Stomach smooth muscle (tissue), 2 donors: ENCODE results near the gene KDELR3.

Source experiments
- H3K27ac ChIP-seq: one replicate; pipeline ENCODE4 v1.7.0; 2013; ENCODE audit warnings: mild to moderate bottlenecking, low read length, inconsistent platforms
- H3K27me3 ChIP-seq, 2 donors: one replicate each; pipeline ENCODE4 v1.7.0; 2013; ENCODE audit warnings: low read length in 2 of 2; ENCODE audit not compliant: insufficient read depth in 2 of 2, control insufficient read depth in 1 of 2
- H3K36me3 ChIP-seq, 2 donors: one replicate each; pipeline ENCODE4 v1.7.0; 2013; ENCODE audit warnings: low read length in 2 of 2; ENCODE audit not compliant: control insufficient read depth in 2 of 2, insufficient read depth in 2 of 2
- H3K4me1 ChIP-seq: one replicate; pipeline ENCODE4 v1.7.0; 2013; ENCODE audit warnings: low read length; ENCODE audit not compliant: control insufficient read depth, insufficient read depth
- H3K4me3 ChIP-seq, 2 donors: one replicate each; pipeline ENCODE4 v1.7.0; 2013; ENCODE audit warnings: low read length in 2 of 2
- H3K9ac ChIP-seq, 2 donors: one replicate each; pipeline ENCODE4 v1.7.0; 2013; ENCODE audit warnings: low read length in 2 of 2, mild to moderate bottlenecking in 1 of 2
- H3K9me3 ChIP-seq, 2 donors: one replicate each; pipeline ENCODE4 v1.7.0; 2013; ENCODE audit warnings: low read length in 2 of 2; ENCODE audit not compliant: control insufficient read depth in 2 of 2
- donor health status: healthy.
- donor health status: Pancreatic carcinoma.

The KDELR3 gene

DNA sequence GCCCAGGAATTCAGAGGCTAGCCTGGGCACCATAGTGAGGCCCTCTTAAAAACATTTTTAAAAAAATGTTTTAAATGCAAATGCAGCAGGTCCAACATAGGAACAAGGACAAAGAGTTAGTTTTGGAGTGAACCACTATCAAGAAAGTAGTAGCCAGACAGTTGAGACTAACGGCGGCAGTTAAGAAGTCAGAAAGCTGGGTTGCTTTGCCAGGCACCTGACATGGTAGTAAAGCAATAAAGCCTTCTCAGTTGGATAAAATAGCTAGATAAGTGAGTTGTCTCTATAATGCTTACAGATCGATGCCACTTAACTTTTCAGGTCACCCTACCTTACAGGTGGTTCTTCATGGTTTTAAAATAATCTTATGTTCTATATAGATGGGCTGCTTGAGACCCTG lies 55.1 kb downstream of the KDELR3 start:
- H3K4me3 ChIP-seq = no peak overlapping the region
- H3K9ac ChIP-seq = no peak overlapping the region
- no peaks in the 10 kb centered on the region for H3K27me3 ChIP-seq

DNA sequence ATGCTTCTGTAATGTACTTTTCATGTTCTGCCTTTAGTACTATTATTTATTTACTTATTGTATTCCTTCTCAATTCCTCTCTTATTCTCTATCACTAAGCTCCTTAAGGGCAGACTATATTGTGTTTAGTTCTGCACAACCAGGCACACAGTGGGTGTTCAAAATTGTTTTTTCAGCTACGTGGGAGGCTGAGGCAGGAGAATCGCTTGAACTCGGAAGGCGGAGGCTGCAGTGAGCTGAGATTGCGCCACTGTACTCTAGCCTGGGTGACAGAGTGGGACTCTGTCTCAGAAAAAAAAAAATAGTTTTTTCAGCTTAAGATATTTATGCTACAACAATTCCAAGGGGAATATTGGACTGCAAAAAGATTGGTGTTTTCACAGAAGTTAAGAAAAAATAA lies 55.6 kb downstream of the KDELR3 start:
- Histone ChIP-seq H3K9me3 (no peaks in the 10 kb centered on the region), H3K4me1 (no peaks in the 10 kb centered on the region), H3K4me3 (no peak overlapping the region), H3K27ac (no peak overlapping the region), H3K36me3 (no peaks in the 10 kb centered on the region), H3K9ac (no peak overlapping the region), H3K27me3 (no peaks in the 10 kb centered on the region)

More for the DNA sequence above, 55.1 kb downstream of the KDELR3 start:
- Histone ChIP-seq H3K4me1 (no peaks in the 10 kb centered on the region), H3K9me3 (no peaks in the 10 kb centered on the region), H3K27ac (no peak overlapping the region), H3K36me3 (no peaks in the 10 kb centered on the region)

DNA sequence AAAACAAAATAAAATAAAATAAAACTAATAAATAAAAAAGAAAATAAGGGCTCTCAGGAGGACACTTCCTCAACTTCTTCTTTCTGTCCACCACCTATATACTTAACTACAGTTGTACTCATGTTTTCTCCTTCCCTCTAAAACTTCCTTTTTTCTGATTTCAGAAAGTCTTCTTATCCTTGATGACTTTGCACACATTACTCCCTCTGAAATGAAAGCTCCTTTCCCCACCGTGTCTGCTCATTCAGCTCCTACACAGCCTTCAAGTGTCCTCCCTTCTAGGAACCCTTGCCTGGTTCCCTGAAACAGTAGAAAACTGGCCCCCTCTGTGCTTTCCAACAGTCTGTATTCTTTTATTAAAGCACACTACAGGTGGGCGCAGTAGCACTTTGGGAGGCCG lies 56.5 kb downstream of the KDELR3 start:
- no peaks in the 10 kb centered on the region for H3K27me3 ChIP-seq
- H3K4me3 ChIP-seq = no peak overlapping the region
- H3K9me3 ChIP-seq = no peaks in the 10 kb centered on the region
- H3K27ac ChIP-seq = no peak overlapping the region
- no peaks in the 10 kb centered on the region for H3K4me1 ChIP-seq
- no peak overlapping the region for H3K9ac ChIP-seq
- H3K36me3 ChIP-seq = no peaks in the 10 kb centered on the region

DNA sequence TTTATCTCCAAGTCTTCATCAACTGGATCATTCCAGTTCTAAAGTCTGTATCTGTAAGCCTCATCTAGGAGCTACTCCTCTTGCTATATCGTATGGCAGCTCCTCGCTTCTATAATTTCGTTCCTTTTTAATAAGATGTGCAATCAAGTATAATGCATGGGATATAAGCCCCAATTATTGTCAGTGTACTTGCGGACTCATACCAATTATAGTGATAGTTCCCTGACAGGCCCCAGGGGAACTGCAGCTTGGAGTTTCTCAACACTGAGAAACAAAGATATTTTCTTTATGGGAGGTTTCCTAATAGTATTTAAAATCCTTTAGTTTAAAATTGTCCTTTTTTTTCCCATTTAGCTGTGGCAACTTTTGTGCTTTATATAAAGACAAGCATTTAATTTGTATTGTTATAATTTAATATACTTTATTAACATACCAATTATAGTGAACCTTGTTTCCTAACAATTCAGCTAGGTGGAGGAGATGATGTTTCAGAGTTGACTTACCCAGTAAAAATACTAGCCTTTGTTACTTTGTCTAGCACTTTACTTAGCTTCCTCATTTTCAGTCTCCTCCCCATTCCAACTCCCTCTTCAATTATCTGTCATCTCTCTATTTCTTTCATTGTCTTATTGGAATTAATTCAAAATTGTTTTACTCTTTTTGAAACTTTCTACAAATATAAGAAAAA lies 63.5 kb downstream of the KDELR3 start:
- Histone ChIP-seq H3K9ac (no peak overlapping the region), H3K27me3 (no peaks in the 10 kb centered on the region), H3K4me1 (no peaks in the 10 kb centered on the region), H3K36me3 (no peaks in the 10 kb centered on the region), H3K4me3 (no peak overlapping the region), H3K9me3 (no peaks in the 10 kb centered on the region), H3K27ac (no peak overlapping the region)
